Left renal cortex interstitium (tissue), 4 donors: Measurements from ENCODE around the gene MPIG6B. TPM values are rescaled to one million over a fixed set of nuclear protein-coding genes. Genes with fewer than 3 reads are reported as not detected.

Source experiments
- DNase-seq, 4 donors: peaks; one replicate each; pipeline ENCODE4 v3.0.0-alpha.2; 2013; ENCODE audit warnings: low read depth in 4 of 4, low spot score in 2 of 4, missing footprints in 1 of 4
- polyA plus RNA-seq, 4 donors: library from polyadenylated mRNA; unstranded; fragments of 120-200 nt; gene quantifications; one replicate each; pipeline ENCODE4 v1.2.1, GENCODE V29; 2013; ENCODE audit not compliant: insufficient read length in 4 of 4

The MPIG6B gene, protein sequence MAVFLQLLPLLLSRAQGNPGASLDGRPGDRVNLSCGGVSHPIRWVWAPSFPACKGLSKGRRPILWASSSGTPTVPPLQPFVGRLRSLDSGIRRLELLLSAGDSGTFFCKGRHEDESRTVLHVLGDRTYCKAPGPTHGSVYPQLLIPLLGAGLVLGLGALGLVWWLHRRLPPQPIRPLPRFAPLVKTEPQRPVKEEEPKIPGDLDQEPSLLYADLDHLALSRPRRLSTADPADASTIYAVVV
- polyA plus RNA-seq = 1 to 10 TPM in 3 of 4 donors, under 1 TPM in 1; 0.72 to 2.4 (median 1.5) TPM

DNA sequence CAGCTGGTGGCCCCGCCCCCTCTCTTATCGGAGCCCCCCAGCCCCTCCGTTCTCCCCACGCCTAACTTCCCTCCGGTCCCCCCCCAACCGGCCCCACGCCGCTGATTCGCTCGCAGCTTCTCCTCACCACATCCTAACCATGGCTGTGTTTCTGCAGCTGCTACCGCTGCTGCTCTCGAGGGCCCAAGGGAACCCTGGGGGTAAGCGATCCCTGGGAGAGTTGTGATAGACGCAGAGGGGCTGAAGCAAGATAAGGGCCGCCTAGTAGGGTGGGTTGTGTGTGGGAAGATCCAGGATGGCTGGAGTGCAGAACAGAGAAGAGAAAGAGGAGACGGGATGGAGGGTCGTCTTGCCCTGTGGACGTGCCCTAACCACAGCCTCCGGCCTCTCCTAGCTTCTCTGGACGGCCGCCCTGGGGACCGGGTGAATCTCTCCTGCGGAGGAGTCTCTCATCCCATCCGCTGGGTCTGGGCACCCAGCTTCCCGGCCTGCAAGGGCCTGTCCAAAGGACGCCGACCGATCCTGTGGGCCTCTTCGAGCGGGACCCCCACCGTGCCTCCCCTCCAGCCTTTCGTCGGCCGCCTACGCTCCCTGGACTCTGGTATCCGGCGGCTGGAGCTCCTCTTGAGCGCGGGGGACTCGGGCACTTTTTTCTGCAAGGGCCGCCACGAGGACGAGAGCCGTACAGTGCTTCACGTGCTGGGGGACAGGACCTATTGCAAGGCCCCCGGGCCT, at the start of gene MPIG6B:
TSS of gene MPIG6B (plus strand) at position 129 of the 735 bp plus-strand sequence. CDS start at position 140, 11 bp downstream.
- no peak for DNase-seq

DNA sequence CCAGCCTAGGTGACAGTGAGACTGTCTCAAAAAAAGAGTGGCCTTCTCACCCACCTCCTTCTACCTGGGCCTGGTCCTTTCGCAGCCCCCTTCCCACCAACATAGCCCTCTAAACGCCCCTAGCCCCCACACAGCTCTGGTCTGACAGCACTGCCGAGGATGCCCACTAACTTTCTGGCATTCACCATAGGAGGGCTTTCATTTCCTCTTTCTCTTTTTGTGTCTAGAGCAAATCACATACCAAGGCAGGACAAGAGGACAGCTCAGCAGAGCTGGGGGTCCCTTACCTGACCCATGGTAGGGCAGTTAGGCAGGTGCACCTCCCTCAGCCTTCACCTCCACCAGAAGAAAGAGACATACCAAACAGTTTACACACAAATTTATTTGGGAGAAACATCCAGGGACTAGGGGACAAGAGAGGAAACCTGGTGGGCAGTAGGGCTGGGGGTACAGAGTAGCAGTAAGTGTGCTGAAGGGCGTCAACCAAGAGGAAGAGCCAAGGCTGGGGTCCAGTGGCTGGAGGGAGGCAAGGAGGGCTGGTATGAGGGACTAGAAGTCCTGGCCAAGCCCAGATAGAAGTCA, 46.8 kb upstream of the MPIG6B start:
- DNase-seq = no peak

DNA sequence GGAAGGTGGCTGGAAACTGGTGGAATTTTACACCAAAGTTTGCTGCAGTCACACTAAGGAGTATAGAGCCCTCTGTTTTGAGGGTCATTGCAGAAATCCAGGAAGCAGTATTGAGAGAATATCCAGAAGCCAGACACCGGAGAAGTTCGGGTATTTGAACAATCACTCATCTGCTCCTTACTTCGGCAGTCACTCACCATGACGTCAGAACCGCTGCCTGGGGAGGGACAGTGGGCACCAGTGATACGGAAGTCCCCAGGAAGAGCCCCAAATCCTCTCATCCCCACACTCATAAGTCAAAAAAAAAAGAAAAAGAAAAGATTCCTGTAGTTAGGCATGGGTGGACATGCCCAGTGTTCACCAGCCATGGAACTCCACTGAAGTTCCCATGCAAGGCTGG, 46.3 kb upstream of the MPIG6B start:
- no peak for DNase-seq

DNA sequence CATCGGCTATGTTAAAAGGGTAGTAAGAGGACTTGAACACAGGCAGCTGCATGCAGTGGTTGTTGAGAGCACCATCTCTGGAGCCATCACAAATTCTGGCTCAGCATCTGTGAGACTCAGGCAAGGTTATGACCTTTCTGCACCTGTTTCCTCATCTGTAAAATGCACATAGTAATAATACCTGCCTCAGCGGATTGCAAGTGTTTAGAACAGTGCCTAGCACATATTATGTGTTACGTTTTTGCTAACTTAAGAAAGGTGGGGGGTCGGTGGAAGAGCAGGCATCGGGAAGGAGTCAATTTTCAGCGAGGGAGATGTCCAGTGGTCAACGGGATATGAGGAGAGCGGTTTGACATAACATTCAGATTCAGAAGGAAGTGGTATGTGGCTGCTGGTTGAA, 45.2 kb upstream of the MPIG6B start:
- DNase-seq = no peak

DNA sequence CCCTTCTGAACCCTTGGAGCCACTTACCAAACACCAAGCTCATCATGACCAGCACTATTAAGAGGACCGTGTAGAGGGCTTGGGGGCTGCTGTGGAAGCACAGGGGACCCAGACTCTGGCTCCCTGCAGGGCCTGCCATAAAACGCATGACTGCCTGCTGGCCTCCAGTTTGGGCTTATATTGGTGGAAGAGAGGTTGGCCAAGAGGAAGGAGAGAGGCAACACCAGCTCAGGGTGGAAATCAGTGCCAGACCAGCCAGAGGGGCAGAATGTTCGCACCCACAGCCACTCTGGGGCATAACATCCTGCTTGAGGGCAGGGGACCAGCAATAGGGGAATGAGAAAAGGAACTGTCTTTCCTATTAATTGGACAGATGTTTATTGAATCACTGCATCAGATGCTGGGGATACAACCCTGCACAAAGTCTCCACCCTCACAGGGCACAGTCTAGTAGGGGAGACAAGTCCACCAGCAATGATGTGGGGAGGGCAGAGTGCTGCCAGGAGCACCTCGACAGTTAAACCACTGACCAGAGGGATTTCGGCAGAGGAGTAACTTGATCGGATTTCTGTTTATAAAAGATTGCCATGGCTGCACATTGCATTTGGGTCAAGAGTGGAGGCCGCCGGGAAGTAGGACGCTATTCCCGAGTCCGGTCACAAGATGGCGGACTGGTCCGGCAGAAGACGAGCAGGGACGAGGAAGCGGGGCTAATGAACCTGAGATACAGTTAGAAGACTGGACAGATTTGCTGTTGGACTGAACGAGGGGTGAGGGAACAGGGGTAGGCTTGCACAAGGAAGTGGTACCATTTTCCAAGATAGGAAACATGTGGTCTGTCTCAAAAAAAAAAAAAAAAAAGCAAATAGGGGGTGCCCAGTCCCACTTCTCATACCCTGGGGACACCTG, 42.7 kb upstream of the MPIG6B start, which contains the start of gene LY6G5C:
TSS of gene LY6G5C (minus strand) at position 842 of the 909 bp plus-strand sequence. CDS start at position 148, 694 bp downstream.
- peak in 2 of 4 donors; percentile 67 to 80 for DNase-seq

DNA sequence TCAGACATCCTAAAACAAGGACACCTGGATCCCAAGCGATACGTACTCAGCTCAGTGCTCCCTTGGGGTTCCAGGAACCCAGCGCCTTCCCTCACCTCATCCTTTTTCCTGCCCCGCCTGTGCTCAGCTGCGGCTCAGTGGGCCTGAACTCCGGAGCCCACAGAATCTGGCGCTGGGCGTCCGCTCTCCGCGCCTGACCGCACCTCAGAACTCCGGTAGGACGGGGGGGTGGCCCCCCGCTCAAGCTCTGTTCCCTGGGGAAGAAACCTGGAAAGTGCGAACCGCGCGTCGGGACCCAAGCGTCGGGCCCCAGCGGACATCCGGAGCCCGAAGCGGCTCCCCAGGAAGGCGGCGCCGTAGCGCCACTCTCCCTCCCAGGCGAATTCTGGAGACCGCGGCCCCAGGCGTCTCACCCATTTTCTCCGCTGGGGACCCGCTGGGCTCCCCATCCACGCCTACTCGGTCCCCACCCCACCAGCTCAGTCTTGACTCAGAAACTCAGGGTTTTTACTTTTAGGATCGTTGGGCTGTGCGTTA, 42.0 kb upstream of the MPIG6B start:
- DNase-seq = no peak

DNA sequence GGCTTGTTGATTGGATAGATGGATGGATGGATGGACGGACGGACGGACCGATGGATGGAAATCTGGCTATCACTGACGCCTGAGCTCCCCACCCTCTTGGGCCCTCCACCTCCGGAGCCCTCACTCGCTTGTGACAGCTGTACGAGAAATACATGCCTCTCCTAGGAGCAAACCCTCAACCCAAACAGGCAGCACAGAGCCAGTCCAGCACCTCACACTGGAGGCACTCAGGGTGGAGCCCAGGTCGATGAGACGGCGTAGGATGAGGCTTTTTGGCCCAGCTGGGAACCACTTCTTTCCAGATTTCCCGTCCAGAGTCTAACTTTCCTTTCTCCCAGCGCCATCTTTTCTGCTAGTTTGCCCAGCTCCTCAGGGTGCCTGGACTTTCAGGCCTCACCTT, 39.6 kb upstream of the MPIG6B start:
- no peak for DNase-seq

DNA sequence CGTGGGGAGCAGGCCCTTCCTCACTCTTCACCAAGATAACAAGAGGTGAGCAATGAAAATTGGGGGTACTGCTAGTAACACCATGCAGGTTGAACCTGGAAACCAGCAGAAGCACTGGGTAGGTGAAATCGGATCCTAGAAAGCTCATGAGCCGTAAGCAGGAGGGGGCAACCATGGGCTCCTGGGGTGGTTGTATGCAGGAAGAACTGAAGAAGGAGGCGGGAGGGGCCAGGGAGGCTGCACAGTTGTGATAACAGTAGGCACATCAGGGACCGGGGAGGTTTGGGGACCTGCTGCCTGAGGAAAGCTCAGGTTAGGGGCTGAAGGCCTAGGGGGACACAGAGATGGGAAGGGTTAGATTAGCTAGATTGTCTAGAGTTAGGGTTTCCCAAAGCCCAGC, 36.7 kb upstream of the MPIG6B start:
- DNase-seq = no peak

DNA sequence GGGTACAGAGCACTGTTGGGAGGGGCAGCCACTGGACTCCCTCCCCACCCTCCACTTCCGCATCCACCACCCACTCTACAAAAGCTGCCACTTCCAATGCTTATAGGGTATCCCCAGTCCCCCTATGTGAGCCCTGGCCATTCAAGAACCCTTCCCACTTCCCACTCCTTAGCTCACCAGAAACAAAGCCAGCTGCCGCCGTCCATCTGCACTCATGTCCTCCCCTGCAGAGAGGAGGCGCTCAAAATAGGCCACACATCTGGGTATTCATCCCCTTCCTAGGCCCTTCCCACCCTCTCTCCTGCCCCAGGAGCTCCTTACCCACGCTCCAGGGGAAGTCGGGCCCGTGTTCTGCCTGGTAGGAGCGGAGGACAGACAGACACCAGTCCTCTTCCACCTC, 35.9 kb upstream of the MPIG6B start:
- DNase-seq = no peak

DNA sequence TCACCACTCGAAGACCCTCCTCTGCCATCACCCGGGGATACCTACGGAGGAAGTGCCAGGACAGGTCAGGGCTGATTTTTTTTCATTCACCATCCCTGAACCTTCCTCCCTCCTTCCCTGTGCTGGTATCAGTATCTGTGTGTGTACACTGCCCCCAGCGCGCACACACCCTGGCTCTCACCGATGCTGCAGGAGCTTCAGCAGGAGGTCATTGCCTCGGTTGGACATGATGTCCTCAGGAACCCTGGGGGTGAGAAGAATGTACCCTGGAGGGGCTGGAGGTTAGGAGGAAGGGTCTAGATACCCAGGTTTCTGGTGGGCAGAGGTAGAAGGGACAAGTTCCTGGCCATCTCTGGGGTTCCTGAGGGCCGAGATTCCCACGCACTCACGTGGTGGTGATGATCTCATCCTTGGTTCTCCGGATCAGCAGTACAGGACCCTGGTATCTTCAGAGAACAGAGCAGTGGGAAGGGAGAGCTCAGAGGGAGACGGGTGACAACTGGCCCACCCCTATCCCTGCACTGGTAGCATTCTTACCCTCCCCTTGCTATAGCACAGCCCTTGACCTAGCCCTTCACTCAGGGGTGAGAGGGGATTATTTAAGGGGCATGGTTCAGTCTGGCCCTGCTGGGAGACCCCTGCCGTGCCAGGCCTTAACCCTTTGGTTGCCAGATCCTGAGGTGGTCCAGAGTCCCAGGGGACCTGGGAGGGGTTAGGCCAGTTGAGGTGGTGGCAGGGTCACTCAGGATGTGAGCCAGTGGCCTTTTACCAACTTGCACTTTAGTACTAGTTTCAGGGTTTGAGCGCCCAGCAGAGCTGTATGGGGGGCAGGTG, 35.1 kb upstream of the MPIG6B start:
- DNase-seq = no peak

DNA sequence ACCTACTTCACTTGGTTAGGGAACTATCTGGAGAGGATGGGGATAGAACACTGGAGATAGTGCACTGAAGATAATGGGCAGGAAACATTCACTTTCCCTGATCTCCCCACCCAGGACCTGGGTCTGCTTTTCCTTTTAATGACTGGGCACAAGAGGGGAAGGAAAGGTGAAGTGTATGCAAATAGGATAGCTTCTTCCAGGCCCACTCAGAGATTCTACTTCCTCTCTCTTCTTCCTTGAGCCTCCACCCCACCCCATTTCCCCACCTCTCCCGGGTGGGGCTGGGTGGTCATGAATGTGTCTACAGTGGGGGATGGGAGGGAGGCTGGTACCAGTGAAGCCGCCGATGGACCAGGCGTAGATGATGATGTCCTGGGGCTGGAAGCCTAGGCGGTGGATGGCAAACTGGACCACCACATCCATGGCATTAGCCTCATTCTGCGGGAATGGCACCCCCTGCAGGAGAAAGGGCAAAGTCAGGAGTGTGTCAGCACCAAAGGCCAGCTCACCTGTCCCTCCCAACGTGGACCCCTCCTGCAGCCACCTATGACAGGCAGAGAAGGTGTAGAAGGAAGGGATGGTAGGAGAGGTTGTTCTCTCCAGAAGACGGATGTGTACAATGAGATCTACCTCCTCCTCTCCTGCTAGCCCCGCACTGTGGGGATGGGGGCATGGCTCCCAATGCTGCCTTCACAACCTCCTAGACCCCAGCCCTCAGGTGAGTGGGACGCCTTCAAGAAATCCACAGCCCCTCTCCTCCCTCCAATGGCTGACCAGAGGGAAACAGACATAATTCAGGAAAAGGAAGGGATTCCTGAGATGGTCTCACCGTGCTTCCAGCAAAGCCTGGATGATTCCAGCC, 33.7 kb upstream of the MPIG6B start:
- DNase-seq = no peak

DNA sequence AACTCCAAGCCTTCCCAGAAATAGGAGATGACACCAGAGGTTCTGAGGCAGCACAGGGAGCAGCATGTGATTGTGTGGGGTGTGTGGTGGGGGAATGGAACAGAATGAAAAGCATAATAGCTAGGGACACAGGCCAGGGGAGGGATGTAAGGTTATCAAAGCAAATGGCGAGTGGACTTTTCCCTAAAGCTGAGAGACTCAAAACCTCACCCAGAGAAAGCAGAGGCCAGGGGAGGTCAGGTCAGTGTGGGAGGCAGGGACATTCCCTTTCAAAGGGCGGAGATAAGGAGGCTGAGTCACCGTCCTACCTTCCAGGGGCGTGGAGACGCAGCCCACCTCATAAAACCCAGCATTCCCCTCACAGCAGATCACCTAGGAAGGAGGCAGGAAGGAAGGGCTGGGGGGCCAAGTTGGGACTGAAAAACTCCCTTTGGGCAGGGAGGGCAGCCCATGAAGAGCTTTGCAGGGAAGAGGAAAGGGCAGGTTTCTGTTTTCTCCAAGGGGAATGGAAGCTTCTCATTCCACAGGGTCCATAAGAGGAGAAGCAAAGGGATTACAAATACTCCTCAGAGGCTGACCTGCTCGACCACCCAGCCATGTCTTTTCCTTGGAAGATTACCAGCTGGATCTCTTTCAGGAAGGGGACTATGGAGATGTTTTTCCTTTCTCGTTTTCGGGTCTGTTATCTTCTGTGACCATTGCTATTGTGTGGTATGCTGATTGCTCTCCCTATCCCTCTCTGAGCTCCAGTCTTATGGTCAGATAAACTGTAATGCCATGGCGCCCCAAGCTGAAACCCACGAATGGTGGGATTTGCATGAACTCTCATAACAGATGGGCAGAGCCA, 32.7 kb upstream of the MPIG6B start:
- DNase-seq = no peak

DNA sequence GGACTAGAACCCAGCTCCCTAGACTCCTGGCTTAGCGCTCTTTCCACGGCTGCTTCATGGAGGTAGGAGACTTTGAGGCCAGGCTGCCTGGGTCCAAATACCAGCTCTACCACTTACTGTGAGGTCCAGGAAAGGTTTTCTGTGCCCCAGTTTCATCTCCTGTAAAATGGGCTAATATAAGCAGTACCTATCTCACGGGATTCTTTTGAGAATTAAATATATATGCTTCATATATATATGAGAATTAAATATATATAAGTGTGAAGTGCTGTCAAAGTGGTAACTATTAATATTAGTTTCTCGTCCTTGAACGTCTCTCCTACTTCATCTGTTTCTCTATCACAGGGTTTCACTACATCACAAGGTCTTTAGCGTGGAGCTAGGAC, 32.1 kb upstream of the MPIG6B start:
- DNase-seq = no peak

DNA sequence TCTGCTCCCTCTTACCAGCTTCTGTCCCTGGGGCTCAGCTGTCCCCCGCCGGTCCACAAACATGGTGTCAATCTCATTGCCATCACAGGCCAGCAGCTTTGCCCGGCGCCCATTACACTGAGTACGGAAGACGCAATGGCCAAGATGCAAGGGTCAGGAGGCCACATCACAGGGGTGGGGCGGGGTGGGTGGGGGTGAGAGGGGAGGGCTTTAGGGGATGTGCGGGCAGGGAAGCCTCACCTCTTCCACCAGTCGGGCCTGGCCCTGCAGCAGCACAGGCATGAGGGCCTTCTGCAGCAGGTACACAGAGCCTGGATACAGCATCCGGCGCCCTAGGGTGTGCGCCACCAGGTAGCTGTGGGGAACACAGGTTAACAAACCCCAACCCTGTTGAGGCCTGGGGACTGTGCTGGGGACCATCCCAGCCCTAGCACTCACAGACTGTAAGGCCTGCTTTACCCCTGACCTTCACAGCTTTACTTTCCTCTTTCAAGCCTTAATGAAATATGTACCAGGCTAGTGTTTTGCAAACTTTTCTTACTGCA, 31.5 kb upstream of the MPIG6B start:
- DNase-seq = no peak

DNA sequence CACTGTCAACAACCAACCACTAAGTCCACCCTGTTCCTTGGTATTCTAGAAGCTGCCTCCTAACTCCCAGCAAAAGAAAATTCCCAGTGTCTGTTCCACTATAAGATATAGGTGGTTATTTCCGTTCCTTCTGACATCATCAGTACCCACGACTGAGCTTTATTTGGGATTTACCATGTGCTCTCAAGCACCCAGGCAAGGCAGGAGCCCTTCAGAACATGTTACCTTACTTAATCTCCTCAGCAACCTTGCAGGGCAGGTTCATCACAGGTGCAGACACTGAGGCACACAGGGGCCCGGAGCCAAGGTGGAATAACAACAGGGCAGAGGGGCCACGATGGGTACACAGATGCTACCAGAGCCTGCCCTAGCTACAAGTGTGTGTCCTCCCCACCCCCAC, 30.8 kb upstream of the MPIG6B start:
- no peak for DNase-seq

DNA sequence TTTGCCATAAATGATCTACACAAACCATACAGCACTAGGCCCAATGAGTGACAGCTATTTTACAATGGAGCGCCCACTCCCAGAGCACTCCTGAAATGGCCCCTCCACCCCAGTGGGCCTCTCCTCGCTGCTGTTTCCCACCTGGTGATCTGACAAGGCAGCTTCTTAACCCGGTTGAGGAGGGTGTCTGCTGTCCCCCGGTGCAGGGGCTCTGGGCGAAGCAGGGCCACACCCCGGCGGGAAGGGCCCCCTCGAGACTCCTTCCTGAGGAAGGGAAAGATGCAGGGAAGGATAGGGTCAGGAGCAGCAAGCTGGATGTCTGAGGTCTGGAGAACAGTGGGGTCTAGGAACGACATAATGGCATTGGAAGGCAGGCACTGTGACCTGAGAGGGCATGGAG, 30.3 kb upstream of the MPIG6B start:
- no peak for DNase-seq

DNA sequence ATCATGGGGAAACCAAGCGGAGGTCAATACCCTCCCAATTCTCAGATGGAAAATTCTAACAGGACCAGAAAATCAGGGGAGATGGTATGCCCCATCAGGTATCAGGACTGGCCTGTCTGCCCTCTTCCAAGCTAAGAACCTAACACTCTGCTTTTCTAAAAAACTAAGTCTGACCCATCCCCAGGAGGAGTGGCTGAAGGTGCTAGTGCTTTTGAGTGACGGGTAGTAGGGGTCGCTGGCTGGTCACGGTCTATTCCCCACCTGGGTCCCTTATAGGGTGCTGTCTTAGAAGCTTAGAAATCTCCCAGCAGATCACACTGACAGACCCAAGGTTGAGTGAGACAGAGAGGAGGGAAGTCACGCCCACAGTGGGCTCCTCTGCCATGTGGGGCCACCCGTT, 29.6 kb upstream of the MPIG6B start:
- DNase-seq = no peak
